Amygdala (tissue), 56 donors: ENCODE results near the gene CTSO.
"Not testable (repeated sequence)": the region's sequence is repeated elsewhere in the genome, so short reads cannot be mapped to it uniquely, and the experiment has no call there.

Source experiments
- DNase-seq, 56 donors: peaks; one replicate each; lab custom pipeline; 2025; lab: John Stamatoyannopoulos, UW

Gene CTSO

GRCh38 chr4:155909615-155910226 is 43.9 kb downstream of the CTSO start:
- DNase-seq, result no peak

- no peak for DNase-seq
Measured at GRCh38 chr4:155908187-155909139, 45.2 kb downstream of the CTSO start.

GRCh38 chr4:155907556-155907955 is 46.1 kb downstream of the CTSO start:
- no peak for DNase-seq

GRCh38 chr4:155906554-155907247 is 47.0 kb downstream of the CTSO start:
- DNase-seq, result no peak

GRCh38 chr4:155904331-155904730 is 49.3 kb downstream of the CTSO start:
- DNase-seq, result no peak

- DNase-seq, result no peak
Measured at GRCh38 chr4:155903453-155903852, 50.2 kb downstream of the CTSO start, which contains the start of gene TDO2. Gene TDO2, plus strand, starts transcription at chr4:155903696. Its CDS starts 63 bp downstream, at chr4:155903759.

GRCh38 chr4:155901013-155901412 is 52.7 kb downstream of the CTSO start:
- no peak for DNase-seq

GRCh38 chr4:155900381-155900780 is 53.3 kb downstream of the CTSO start:
- DNase-seq, result no peak

- no peak for DNase-seq
Measured at GRCh38 chr4:155899891-155900290, 53.8 kb downstream of the CTSO start.

- DNase-seq, result not testable (repeated sequence)
Measured at GRCh38 chr4:155898371-155898770, 55.3 kb downstream of the CTSO start.

- DNase-seq, result no peak
Measured at GRCh38 chr4:155891058-155891457, 62.6 kb downstream of the CTSO start.

GRCh38 chr4:155889946-155890345 is 63.7 kb downstream of the CTSO start:
- no peak for DNase-seq

- DNase-seq, result no peak
Measured at GRCh38 chr4:155889031-155889793, 64.5 kb downstream of the CTSO start.

- no peak for DNase-seq
Measured at GRCh38 chr4:155887847-155888570, 65.7 kb downstream of the CTSO start.

- DNase-seq, result no peak
Measured at GRCh38 chr4:155887045-155887444, 66.6 kb downstream of the CTSO start.

GRCh38 chr4:155885666-155886065 is 68.0 kb downstream of the CTSO start:
- no peak for DNase-seq

- DNase-seq, result no peak
Measured at GRCh38 chr4:155883895-155884294, 69.8 kb downstream of the CTSO start.

- no peak for DNase-seq
Measured at GRCh38 chr4:155881555-155881954, 72.1 kb downstream of the CTSO start.

GRCh38 chr4:155879767-155880166 is 73.9 kb downstream of the CTSO start:
- DNase-seq, result no peak

- DNase-seq, result no peak
Measured at GRCh38 chr4:155878611-155879010, 75.1 kb downstream of the CTSO start.
